ENCODE measurements around the gene NANOG.

GRCh38 chr12:7834701-7835100 is 45.5 kb downstream of the NANOG start:
- TF ChIP-seq CTCF (IDR thresholded peaks at IDR 0.05; ENCODE audit: poor library complexity, severe bottlenecking) = no peak
- no peak for TF ChIP-seq TAF1 (IDR thresholded peaks at IDR 0.05; ENCODE audit: low read depth)
- TF ChIP-seq POLR2AphosphoS5 (IDR thresholded peaks at IDR 0.05) = no peak
- TF ChIP-seq EZH2 (IDR thresholded peaks at IDR 0.05; ENCODE audit: borderline replicate concordance, insufficient read depth, low read length, poor library complexity, severe bottlenecking) = no peak
- TF ChIP-seq REST (IDR thresholded peaks at IDR 0.05; ENCODE audit: borderline replicate concordance) = no peak

Measured in neural cell (in vitro differentiated cells).